Measurements from ENCODE around the gene ANO3.

DNA sequence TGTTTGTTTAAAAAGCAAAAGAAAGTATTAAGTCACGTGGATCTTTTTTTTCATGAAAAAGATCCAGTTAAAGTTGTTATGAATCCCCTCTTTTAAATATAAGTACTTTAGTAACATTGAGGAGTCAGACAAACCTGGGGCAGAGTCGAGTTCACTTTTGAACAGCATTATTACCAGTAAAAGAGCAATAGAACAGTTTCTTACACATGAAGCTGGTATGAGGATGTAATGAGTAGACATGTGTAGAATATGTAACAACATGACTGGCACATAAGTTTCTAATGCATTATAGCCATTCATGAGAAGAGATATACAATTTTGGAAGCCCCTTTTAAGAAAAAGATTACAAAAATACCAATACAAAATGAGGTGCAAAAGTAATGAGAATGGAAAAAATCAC, 247.8 kb downstream of the ANO3 start:
- TF ChIP-seq, protein P1, sequence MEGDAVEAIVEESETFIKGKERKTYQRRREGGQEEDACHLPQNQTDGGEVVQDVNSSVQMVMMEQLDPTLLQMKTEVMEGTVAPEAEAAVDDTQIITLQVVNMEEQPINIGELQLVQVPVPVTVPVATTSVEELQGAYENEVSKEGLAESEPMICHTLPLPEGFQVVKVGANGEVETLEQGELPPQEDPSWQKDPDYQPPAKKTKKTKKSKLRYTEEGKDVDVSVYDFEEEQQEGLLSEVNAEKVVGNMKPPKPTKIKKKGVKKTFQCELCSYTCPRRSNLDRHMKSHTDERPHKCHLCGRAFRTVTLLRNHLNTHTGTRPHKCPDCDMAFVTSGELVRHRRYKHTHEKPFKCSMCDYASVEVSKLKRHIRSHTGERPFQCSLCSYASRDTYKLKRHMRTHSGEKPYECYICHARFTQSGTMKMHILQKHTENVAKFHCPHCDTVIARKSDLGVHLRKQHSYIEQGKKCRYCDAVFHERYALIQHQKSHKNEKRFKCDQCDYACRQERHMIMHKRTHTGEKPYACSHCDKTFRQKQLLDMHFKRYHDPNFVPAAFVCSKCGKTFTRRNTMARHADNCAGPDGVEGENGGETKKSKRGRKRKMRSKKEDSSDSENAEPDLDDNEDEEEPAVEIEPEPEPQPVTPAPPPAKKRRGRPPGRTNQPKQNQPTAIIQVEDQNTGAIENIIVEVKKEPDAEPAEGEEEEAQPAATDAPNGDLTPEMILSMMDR (conservative IDR thresholded peaks at IDR 0.05; ENCODE audit: low read length): no peak
- no peak for TF ChIP-seq EZH2phosphoT487 (IDR thresholded peaks at IDR 0.05; ENCODE audit: borderline replicate concordance)
